SK-N-SH (cell line): ENCODE results near the gene KRT36. TPM values are rescaled to one million over a fixed set of nuclear protein-coding genes. Genes with fewer than 3 reads are reported as not detected.

Experiments used
- CTCF ChIA-PET: fragments of 300-600, 350-600 bp; formaldehyde crosslinking; extraction: SDS; loops from one replicate; lab custom pipeline; 2021; lab: Yijun Ruan, JAX
- POLR2A ChIA-PET: fragments of 350-600 bp; sonication (Branson Sonifier 250); formaldehyde crosslinking; extraction: SDS; loops from one replicate; lab custom pipeline; 2020; ENCODE audit warnings: antibody characterized with exemption, inconsistent platforms; lab: Yijun Ruan, JAX
- DNase-seq: peaks from one replicate; pipeline ENCODE4 v3.0.0; 2012
- H2AFZ ChIP-seq: fragments of 200-600 bp; sonication (generic); 2 replicates; pipeline ENCODE4 v1.8.1; 2016; ENCODE audit warnings: antibody characterized with exemption, mild to moderate bottlenecking, low read depth
- H3F3A ChIP-seq: fragments of 200-600 bp; sonication (generic); replicated peaks from 2 replicates; pipeline ENCODE3; 2016; ENCODE audit warnings: antibody characterized with exemption, mild to moderate bottlenecking; ENCODE audit not compliant: insufficient read depth
- H3K27ac ChIP-seq, 2 experiments: fragments of 200-500 bp in 1 of 2; fragments of 200-600 bp in 1 of 2; sonication (Bioruptor generic) in 1 of 2; sonication (generic), shearing (Covaris generic) in 1 of 2; 2 replicates each; pipeline versions ENCODE4 v1.5.1 to v1.6.1; 2014 to 2016; ENCODE audit warnings: low read depth in 2 of 2, inconsistent platforms in 1 of 2, low read length in 1 of 2, mild to moderate bottlenecking in 1 of 2, mixed read lengths in 1 of 2
- H3K27me3 ChIP-seq: fragments of 200-600 bp; sonication (generic), shearing (Covaris generic); 2 replicates; pipeline ENCODE4 v1.6.1; 2016; ENCODE audit warnings: mixed run types; ENCODE audit not compliant: insufficient read depth
- H3K36me3 ChIP-seq, 2 experiments: fragments of 200-500 bp in 1 of 2; fragments of 200-600 bp in 1 of 2; sonication (Bioruptor generic) in 1 of 2; sonication (generic) in 1 of 2; replicated peaks in 1 of 2; 2 replicates each; pipeline versions ENCODE3 to v1.5.1; 2014 to 2016; ENCODE audit warnings: low read length in 1 of 2, mild to moderate bottlenecking in 1 of 2; ENCODE audit not compliant: insufficient read depth in 2 of 2, control insufficient read depth in 1 of 2
- H3K4me1 ChIP-seq, 2 experiments: fragments of 200-500 bp in 1 of 2; fragments of 200-600 bp in 1 of 2; sonication (Bioruptor generic) in 1 of 2; sonication (generic), shearing (Covaris generic) in 1 of 2; 2 replicates each; pipeline versions ENCODE4 v1.5.1 to v1.6.1; 2014 to 2016; ENCODE audit warnings: low read depth in 1 of 2, low read length in 1 of 2, mixed run types in 1 of 2; ENCODE audit not compliant: insufficient read depth in 2 of 2, control insufficient read depth in 1 of 2
- H3K4me2 ChIP-seq: fragments of 200-600 bp; sonication (generic), shearing (Covaris generic); 2 replicates; pipeline ENCODE4 v1.6.1; 2017; ENCODE audit warnings: mixed run types
- H3K4me3 ChIP-seq, 2 experiments: fragments of 200-500 bp in 1 of 2; fragments of 200-600 bp in 1 of 2; sonication (Bioruptor generic) in 1 of 2; sonication (generic), shearing (Covaris generic) in 1 of 2; 2 replicates each; pipeline versions ENCODE4 v1.5.1 to v1.8.1; 2014 to 2016; ENCODE audit warnings: low read depth in 2 of 2, inconsistent platforms in 1 of 2, low read length in 1 of 2, mild to moderate bottlenecking in 1 of 2, mixed read lengths in 1 of 2, moderate library complexity in 1 of 2
- H3K79me2 ChIP-seq: fragments of 200-600 bp; sonication (generic); 2 replicates; pipeline ENCODE4 v1.8.1; 2017; ENCODE audit warnings: mild to moderate bottlenecking; ENCODE audit not compliant: insufficient read depth
- H3K9ac ChIP-seq: fragments of 200-600 bp; sonication (generic); 2 replicates; pipeline ENCODE4 v1.6.1; 2017; ENCODE audit warnings: mixed run types
- H3K9me2 ChIP-seq: fragments of 200-600 bp; sonication (generic); 2 replicates; pipeline ENCODE4 v1.6.1; 2017; ENCODE audit warnings: mixed run types
- H3K9me3 ChIP-seq: fragments of 200-600 bp; sonication (generic); 2 replicates; pipeline ENCODE4 v1.6.1; 2017; ENCODE audit warnings: mixed run types, mild to moderate bottlenecking, moderate library complexity
- H4K20me1 ChIP-seq: fragments of 200-600 bp; sonication (generic); 2 replicates; pipeline ENCODE4 v1.6.1; 2017; ENCODE audit warnings: mild to moderate bottlenecking, mixed run types; ENCODE audit not compliant: insufficient read depth
- CTCF ChIP-seq: fragments of 200-600 bp; sonication (generic); IDR thresholded peaks from 2 replicates; pipeline ENCODE4 v1.6.1; 2017; ENCODE audit warnings: antibody characterized with exemption, mild to moderate bottlenecking, moderate library complexity
- ELF1 ChIP-seq: IDR thresholded peaks from 2 replicates; pipeline ENCODE4 v1.4.0; 2012
- EZH2phosphoT487 ChIP-seq: fragments of 200-600 bp; sonication (generic); IDR thresholded peaks from 2 replicates; pipeline ENCODE4 v1.6.1; 2017; ENCODE audit warnings: low read depth, mixed run types, mild to moderate bottlenecking, antibody characterized with exemption, moderate library complexity, borderline replicate concordance
- JUND ChIP-seq: IDR thresholded peaks from 2 replicates; pipeline ENCODE4 v1.4.0; 2012
- POLR2AphosphoS5 ChIP-seq: IDR thresholded peaks from 2 replicates; pipeline ENCODE4 v1.6.1; 2012; ENCODE audit warnings: low read depth, low read length
- RAD21 ChIP-seq: IDR thresholded peaks from 2 replicates; pipeline ENCODE4 v1.6.1; 2012; ENCODE audit warnings: mild to moderate bottlenecking, low read length
- REST ChIP-seq: IDR thresholded peaks from 2 replicates; pipeline ENCODE4 v1.6.1; 2012; ENCODE audit warnings: mild to moderate bottlenecking, low read depth, low read length, moderate library complexity
- RFX5 ChIP-seq: IDR thresholded peaks from 2 replicates; pipeline ENCODE4 v1.6.1; 2012; ENCODE audit warnings: mild to moderate bottlenecking, improper control_type of control experiment, low read length
- TAF1 ChIP-seq: IDR thresholded peaks from 2 replicates; pipeline ENCODE4 v1.6.1; 2012; ENCODE audit warnings: low read depth, mild to moderate bottlenecking, low read length, moderate library complexity, borderline replicate concordance
- TCF12 ChIP-seq: IDR thresholded peaks from 2 replicates; pipeline ENCODE4 v1.4.0; 2012
- TEAD4 ChIP-seq: IDR thresholded peaks from 2 replicates; pipeline ENCODE4 v1.4.0; 2012; ENCODE audit warnings: mild to moderate bottlenecking, borderline replicate concordance; ENCODE audit not compliant: insufficient read depth
- USF2 ChIP-seq: fragments of 150-350 bp; IDR thresholded peaks from 2 replicates; pipeline ENCODE4 v1.6.1; 2017; ENCODE audit warnings: antibody characterized with exemption, low read length, low read depth, borderline replicate concordance
- YY1 ChIP-seq: IDR thresholded peaks from 2 replicates; pipeline ENCODE4 v1.4.0; 2012; ENCODE audit warnings: low read depth, mild to moderate bottlenecking
- ZBTB33 ChIP-seq: IDR thresholded peaks from 2 replicates; pipeline ENCODE4 v1.4.0; 2012; ENCODE audit warnings: low read depth, borderline replicate concordance
- WGBS: methylation state at CpG from one replicate; pipeline ENCODE4 v1.1.6; 2017; ENCODE audit warnings: low lambda C conversion rate; 5-methylcytosine and 5-hydroxymethylcytosine counted together
- polyA plus RNA-seq, 3 experiments: library from polyadenylated mRNA; depleted of rRNA; stranded (reverse); fragments of >200 nt; gene quantifications; 2 replicates each; pipeline ENCODE4 v1.2.3, GENCODE V29; 2012

KRT36 gene
- polyA plus RNA-seq, 1 of the 3 experiments (the other 2 are of a cell fraction), result not detected

GRCh38 chr17:41490000-41490990, 585 bp upstream of the KRT36 start:
- Histone ChIP-seq H3K36me3 (no peaks in the 10 kb centered on the region), H3K9ac (no peak overlapping the region), H3K27me3 (no peaks in the 10 kb centered on the region), H3K4me1 (peaks cover 2 to 9% of the 10 kb centered on the region in 2 experiments; a peak in 2 of 4 replicates), H3F3A (no peaks in the 10 kb centered on the region), H2AFZ (no peak overlapping the region), H3K4me3 (no peak overlapping the region), H3K27ac (no peak overlapping the region), H3K79me2 (no peaks in the 10 kb centered on the region), H4K20me1 (no peaks in the 10 kb centered on the region), H3K4me2 (no peak overlapping the region), H3K9me3 (no peaks in the 10 kb centered on the region), H3K9me2 (no peaks in the 10 kb centered on the region)
- CTCF ChIA-PET, result interaction anchor here (8.5 kb wide), 1 partner anchor 59 kb away, joined by 67 read pairs; no protein-coding TSS in a partner anchor
- POLR2A ChIA-PET, result no interaction called here
- no peak for DNase-seq
- TF ChIP-seq JUND, result no peak
- TF ChIP-seq TAF1, result no peak
- TF ChIP-seq ZBTB33, result no peak
- TF ChIP-seq RFX5, result no peak
- TF ChIP-seq USF2, result no peak
- no peak for TF ChIP-seq TEAD4
- TF ChIP-seq ELF1, result no peak
- 82% methylated on average over 10 of the region's 10 CpGs for WGBS

- Histone ChIP-seq H3K36me3 (no peaks in the 10 kb centered on the region), H4K20me1 (no peaks in the 10 kb centered on the region), H2AFZ (no peak overlapping the region), H3K4me3 (no peak overlapping the region), H3K9ac (no peak overlapping the region), H3K4me1 (peaks cover 0 to 14% of the 10 kb centered on the region in 2 experiments; a peak in 1 of 4 replicates), H3K9me3 (no peaks in the 10 kb centered on the region), H3K27ac (no peak overlapping the region), H3K9me2 (no peaks in the 10 kb centered on the region), H3K27me3 (no peaks in the 10 kb centered on the region), H3K79me2 (no peaks in the 10 kb centered on the region), H3K4me2 (no peak overlapping the region), H3F3A (no peaks in the 10 kb centered on the region)
- peak; percentile 40 for DNase-seq
- 67% methylated on average over 6 of the region's 29 CpGs for WGBS
- TF ChIP-seq CTCF (peak; percentile 45), USF2 (no peak), POLR2AphosphoS5 (no peak), EZH2phosphoT487 (no peak), RFX5 (no peak), TCF12 (no peak), YY1 (no peak), REST (no peak), RAD21 (peak; percentile 27; the same call in 1 of the 2 replicates)
- POLR2A ChIA-PET, result no interaction called here
- CTCF ChIA-PET, result interaction anchor here (0.8 to 3.1 kb wide), 7 partner anchors 11 to 62 kb away, joined by 3 to 19 read pairs (median 4); partner anchors contain the start of gene KRT32
These were observed 2.7 kb downstream of the KRT36 start for GRCh38 chr17:41486809-41487530.
